Breast epithelium (tissue), 3 donors: Measurements from ENCODE around the gene ZNF514.

ENCODE experiments used
- POLR2A ChIP-seq: fragments of 450-650 bp; IDR thresholded peaks from one replicate; pipeline ENCODE4 v1.6.1; 2016; ENCODE audit warnings: antibody characterized with exemption, mild to moderate bottlenecking, moderate library complexity
- POLR2AphosphoS5 ChIP-seq, 3 donors: sonication (generic); formaldehyde crosslinking; IDR thresholded peaks; one replicate each; pipeline ENCODE4 v1.6.1; 2017; ENCODE audit warnings: antibody characterized with exemption in 3 of 3
- TF ChIP-seq, protein P1 (sequence below), 3 donors: fragments of 450-650 bp; IDR thresholded peaks; one replicate each; pipeline ENCODE4 v1.5.1; 2016 to 2017; ENCODE audit warnings: antibody characterized with exemption in 3 of 3, mild to moderate bottlenecking in 3 of 3, moderate library complexity in 3 of 3

DNA sequence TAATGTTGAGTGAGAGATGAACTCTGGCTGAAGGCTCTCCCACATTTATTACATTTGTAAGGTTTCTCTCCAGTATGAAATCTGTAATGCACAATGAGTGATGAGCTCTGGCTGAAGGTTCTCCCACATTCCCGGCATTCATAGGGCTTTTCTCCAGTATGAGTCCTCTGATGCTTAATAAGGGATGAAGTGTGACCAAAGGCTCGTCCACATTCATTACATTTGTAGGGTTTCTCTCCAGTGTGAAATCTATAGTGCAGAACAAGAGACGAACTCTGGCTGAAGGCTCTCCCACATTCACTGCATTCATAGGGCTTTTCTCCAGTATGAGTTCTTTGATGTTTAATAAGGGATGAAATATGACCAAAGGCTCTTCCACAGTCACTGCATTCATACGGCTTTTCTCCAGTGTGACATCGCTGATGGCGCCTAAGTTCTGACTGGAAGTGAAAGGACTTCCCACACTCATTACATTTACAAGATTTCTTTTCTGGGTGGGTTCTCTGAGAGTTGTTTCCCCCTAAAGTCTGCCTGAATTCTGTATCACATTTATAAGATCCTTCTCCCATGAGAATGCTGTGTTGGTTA lies 10.2 kb downstream of the ZNF514 start:
- TF ChIP-seq, protein P1, sequence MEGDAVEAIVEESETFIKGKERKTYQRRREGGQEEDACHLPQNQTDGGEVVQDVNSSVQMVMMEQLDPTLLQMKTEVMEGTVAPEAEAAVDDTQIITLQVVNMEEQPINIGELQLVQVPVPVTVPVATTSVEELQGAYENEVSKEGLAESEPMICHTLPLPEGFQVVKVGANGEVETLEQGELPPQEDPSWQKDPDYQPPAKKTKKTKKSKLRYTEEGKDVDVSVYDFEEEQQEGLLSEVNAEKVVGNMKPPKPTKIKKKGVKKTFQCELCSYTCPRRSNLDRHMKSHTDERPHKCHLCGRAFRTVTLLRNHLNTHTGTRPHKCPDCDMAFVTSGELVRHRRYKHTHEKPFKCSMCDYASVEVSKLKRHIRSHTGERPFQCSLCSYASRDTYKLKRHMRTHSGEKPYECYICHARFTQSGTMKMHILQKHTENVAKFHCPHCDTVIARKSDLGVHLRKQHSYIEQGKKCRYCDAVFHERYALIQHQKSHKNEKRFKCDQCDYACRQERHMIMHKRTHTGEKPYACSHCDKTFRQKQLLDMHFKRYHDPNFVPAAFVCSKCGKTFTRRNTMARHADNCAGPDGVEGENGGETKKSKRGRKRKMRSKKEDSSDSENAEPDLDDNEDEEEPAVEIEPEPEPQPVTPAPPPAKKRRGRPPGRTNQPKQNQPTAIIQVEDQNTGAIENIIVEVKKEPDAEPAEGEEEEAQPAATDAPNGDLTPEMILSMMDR (IDR thresholded peaks at IDR 0.05): no peak
- no peak for TF ChIP-seq POLR2AphosphoS5 (IDR thresholded peaks at IDR 0.05)
- TF ChIP-seq POLR2A: no peak
